Head of caudate nucleus (tissue), 42 donors: ENCODE measurements around the gene RNF121.

Experiments used
- DNase-seq, 42 donors: peaks; one replicate each; pipeline versions ENCODE4 v3.0.0 to v3.0.0-alpha.2; 2020 to 2021; ENCODE audit warnings: mixed read lengths in 7 of 42
- intact Hi-C: fragments of 100-400 bp; cut with DNase I; formaldehyde crosslinking; loops from one replicate; pipeline ENCODE4 v1.15.0; 2022

Gene RNF121

GRCh38 chr11:71933141-71933933 lies 4.5 kb downstream of the RNF121 start:
- intact Hi-C loops: no loop called here
- DNase-seq: no peak

- no peak for DNase-seq
- intact Hi-C loops: no loop called here
These were observed 5.4 kb downstream of the RNF121 start for GRCh38 chr11:71934213-71934612.

GRCh38 chr11:71935338-71935925 lies 6.6 kb downstream of the RNF121 start:
- no peak for DNase-seq
- intact Hi-C loops: no loop called here

GRCh38 chr11:71936825-71937224 lies 8.0 kb downstream of the RNF121 start:
- DNase-seq: no peak
- intact Hi-C loops: no loop called here

GRCh38 chr11:71937826-71938225 lies 9.0 kb downstream of the RNF121 start:
- DNase-seq: peak in 1 of 42 donors; percentile 13
- intact Hi-C loops: no loop called here

GRCh38 chr11:71940561-71941219 lies 11.8 kb downstream of the RNF121 start:
- no peak for DNase-seq
- intact Hi-C loops: no loop called here

GRCh38 chr11:71946144-71946571 lies 17.3 kb downstream of the RNF121 start:
- intact Hi-C loops: no loop called here
- no peak for DNase-seq

GRCh38 chr11:71947498-71947897 lies 18.7 kb downstream of the RNF121 start:
- no peak for DNase-seq
- intact Hi-C loops: no loop called here

GRCh38 chr11:71948314-71949027 lies 19.6 kb downstream of the RNF121 start:
- intact Hi-C loops: no loop called here

GRCh38 chr11:71949034-71949433 lies 20.2 kb downstream of the RNF121 start:
- intact Hi-C loops: no loop called here
- DNase-seq: no peak

More at GRCh38 chr11:71948314-71949027, 19.6 kb downstream of the RNF121 start:
- no peak for DNase-seq

- intact Hi-C loops: no loop called here
- DNase-seq: no peak
These were observed 23.0 kb downstream of the RNF121 start for GRCh38 chr11:71951741-71952310.

GRCh38 chr11:71955898-71956456 lies 27.1 kb downstream of the RNF121 start:
- no peak for DNase-seq
- intact Hi-C loops: no loop called here

- intact Hi-C loops: no loop called here
- DNase-seq: no peak
These were observed 33.7 kb downstream of the RNF121 start for GRCh38 chr11:71962428-71963038.

- intact Hi-C loops: no loop called here
- DNase-seq: no peak
These were observed 34.6 kb downstream of the RNF121 start for GRCh38 chr11:71963468-71963867.

GRCh38 chr11:71964641-71965040 lies 35.8 kb downstream of the RNF121 start:
- intact Hi-C loops: no loop called here
- no peak for DNase-seq

GRCh38 chr11:71971680-71972079 lies 42.8 kb downstream of the RNF121 start:
- intact Hi-C loops: no loop called here
- no peak for DNase-seq

- intact Hi-C loops: loop anchor here (5.0 kb wide), 1 partner anchor 456 kb away; the partner anchor contains the start of gene CLPB
These were observed 47.7 kb downstream of the RNF121 start for GRCh38 chr11:71976551-71976950.

GRCh38 chr11:71977090-71977489 lies 48.2 kb downstream of the RNF121 start:
- no peak for DNase-seq
- intact Hi-C loops: loop anchor here (5.0 kb wide), 1 partner anchor 455 kb away; the partner anchor contains the start of gene CLPB

More at GRCh38 chr11:71976551-71976950, 47.7 kb downstream of the RNF121 start:
- no peak for DNase-seq
